RPMI8226 (cell line): ENCODE measurements around the gene SAPCD2.
"Not testable (repeated sequence)": the region's sequence is repeated elsewhere in the genome, so short reads cannot be mapped to it uniquely, and the experiment has no call there.

Experiments
- DNase-seq: peaks from one replicate; pipeline ENCODE4 v3.0.0-alpha.2; 2015

SAPCD2 gene

DNA sequence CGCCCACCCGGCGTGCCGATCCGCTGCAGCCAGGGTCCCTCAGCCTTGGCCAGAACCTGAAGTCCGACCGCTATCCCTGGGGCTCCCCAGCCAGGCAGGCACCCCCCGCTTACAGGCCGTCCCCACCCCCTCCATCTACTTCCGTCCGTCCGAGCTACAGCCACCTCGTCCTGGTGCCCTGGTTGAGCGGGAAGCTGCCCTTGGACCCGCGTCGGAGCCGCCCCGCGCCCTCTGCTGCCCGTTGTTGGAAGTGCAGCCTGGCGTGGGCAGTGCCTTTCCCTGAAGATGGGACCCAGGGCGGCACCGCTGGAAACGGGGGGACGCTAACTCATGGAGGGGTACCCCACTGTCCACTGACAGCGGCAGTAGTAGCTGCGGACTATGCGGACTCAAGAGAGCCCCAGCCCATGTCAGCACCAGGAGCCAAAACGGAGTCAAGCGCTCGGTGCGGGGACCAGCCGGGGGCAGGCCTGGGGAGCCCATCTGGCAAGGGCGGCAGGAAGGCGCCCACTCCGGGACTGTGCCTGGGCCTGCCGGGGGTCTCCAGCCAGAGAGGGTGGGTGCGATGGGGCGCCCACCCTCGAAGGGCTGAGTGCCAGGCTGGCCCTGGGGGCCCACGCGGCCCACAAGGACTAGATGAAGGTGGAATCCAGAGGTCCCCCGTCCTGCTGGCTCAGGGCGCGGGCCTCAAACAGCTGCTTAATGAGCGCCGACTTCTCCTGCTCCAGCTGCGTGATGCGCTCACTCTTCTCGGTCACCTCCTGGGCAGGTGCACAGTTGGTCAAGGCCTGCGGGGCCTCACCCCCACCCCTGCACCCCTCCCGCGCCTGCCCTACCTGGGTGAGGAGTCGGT, 6.1 kb downstream of the SAPCD2 start:
- peak; percentile 66 for DNase-seq

- no peak for DNase-seq
These were observed 6.9 kb downstream of the SAPCD2 start for GRCh38 chr9:137063311-137064026.

DNA sequence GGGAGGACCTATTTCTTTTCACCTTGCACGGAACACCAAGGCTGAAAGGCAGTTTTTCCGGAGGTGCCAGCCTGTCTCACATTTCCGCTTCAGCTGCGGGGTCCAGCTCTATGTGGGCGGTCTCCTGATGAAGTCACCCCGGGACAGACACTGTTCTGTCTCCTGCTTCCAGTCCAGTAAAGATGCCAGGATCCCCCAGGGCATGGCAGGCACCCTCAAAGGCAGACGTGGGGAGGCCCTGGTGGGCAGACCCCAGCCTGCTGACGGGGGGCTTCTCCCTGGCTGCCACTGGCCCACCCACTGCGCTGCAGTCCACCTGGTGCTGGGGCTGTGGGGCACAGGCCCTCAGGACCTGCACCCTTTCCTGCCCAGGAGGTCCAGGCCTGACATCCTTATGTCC, 7.6 kb downstream of the SAPCD2 start:
- DNase-seq = not testable (repeated sequence)

- DNase-seq = no peak
These were observed 8.0 kb downstream of the SAPCD2 start for GRCh38 chr9:137062384-137062783.

- no peak for DNase-seq
These were observed 11.7 kb downstream of the SAPCD2 start for GRCh38 chr9:137058521-137059234.

- no peak for DNase-seq
These were observed 12.8 kb downstream of the SAPCD2 start for GRCh38 chr9:137057545-137057944.

- no peak for DNase-seq
These were observed 13.5 kb downstream of the SAPCD2 start for GRCh38 chr9:137056739-137057415.

- DNase-seq = no peak
These were observed 14.7 kb downstream of the SAPCD2 start for GRCh38 chr9:137055385-137056364.

DNA sequence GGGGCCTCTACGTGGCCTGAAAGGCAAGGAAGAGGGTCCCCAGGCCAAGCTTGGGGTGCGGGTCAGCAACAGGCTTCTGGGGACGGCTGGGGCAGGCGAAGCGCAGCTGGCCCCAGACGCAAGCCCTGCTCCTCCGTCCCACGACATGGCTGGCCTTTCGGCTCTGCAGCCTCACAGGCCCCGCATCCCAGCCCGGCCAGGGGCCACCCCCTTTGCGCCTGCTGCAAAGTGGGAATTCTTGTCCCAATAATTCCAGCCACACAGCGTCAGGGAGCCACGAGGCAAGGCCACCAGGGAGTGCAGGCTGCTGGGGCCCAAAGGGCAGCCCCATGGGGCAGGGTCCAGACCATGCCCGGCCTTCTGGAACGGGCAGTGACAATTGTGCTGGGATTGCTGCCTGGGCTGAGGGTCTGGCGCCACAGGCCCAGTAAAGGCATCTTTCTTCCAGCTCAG, 15.4 kb downstream of the SAPCD2 start:
- DNase-seq = no peak

GRCh38 chr9:137053944-137054931, 16.1 kb downstream of the SAPCD2 start, which contains the start of gene ENTPD2:
TSS of gene ENTPD2 (minus strand) at chr9:137054061. CDS start at chr9:137053997, 64 bp downstream.
- DNase-seq = peak; percentile 91

DNA sequence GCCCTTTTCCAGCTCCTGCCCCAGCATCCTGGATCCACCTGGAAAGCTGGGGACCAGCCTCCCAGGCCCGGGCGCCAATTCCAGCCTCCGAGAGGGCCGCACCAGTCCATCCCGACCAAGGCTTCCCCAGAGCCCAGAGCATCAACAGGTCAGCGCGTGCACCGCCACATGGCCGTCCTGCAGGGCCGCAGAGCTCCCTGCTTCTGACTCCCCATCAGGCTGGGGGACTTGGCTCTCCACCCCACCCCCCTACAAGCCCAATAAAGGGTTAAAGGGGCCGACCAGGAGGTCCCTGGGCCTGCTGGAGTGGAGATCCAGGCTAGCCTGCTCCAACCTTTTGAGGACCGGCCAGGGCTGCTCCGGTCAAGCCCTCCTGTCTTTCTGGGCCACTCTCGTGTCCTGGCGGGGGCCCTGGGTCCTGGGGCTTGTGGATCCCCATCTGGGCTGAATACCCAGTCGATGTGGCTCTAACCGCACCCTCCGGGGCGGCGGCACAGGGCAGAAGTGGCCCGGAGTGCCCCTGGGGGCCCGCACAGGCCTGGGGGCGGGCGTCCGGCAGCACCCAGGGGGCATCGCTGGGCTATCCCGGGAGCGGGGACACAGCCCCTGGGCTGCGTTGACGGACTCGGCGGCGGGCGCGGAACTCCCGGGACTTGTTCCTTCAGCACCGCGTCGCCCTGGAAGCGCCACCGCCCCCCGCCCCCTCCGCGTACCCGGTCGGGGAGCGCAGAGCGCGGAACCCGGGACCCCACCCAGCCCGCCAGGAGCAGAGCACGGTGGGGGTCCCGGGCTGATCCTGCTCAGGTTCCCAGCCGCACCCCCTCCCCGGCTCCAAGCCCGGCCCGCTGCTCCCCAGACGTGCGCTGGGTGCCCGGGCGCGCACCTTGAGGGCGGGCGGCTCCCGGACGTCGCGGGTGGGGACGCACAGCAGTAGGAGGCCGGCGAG, 17.1 kb downstream of the SAPCD2 start:
- no peak for DNase-seq

DNA sequence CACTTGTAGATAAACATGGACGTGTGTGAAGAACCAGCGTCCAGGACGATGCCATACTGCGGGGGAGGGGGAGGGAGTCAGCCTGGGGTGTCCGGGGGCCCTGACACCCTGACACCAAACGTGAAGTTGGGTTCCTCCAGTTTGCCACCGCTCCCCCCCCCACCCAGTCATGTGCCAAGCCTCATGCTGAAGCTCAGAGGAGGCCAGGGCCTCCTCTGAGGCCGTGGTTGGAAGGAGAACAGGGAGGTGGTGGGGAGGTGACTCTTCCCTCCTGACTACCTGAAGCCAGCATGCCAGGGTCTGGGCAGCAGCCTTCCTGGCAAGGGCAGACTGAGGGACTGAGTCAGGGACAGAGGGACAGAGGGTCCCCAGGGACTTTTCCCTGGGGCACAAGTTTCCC, 18.1 kb downstream of the SAPCD2 start:
- no peak for DNase-seq

DNA sequence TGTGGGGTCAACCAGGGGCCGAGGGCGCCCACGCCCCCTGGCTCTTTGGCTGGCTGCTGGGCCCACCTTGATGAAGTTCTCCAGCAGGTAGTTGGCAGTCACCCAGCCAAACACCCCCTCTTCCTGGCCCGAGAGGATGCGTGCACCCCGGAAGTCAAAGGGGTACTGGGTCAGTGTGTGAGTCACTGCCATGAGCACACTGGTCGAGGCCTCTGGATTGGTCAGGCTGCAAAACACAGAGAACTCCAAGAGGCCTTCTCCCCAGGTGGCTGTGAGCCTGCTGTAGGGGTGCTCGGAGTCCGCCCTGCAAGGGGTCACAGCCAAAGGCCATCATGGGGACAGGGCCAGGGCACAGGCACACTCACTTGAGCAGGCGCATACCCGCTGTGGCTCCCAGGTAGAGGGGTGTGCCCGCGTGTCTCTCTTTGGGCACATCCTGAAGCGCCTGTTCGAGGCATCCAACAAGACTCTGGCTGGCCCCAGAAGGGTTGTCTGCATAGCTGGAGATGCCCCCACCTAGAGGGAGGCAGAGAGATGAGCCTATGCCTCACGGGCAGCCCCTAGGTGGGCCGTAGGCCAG, 19.1 kb downstream of the SAPCD2 start:
- no peak for DNase-seq

DNA sequence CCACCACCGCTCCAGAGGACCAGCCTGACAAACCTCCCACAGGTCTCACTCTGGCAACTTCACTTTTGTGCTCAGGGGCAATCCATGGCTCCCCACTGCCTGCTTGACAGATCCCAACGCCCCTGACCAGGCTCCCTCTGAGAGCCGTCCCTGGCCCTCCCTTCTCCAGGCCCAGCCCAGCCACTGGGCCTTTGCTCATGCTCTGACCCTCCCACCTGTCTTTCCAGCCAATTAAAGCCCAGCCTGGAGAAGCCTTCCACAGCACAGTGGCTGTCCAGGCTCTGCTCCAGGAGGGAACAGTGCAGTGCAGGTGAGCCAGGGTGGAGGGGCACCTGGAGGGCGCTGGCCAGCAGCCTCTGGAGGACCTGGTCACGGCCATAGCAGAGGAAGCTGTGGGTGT, 19.8 kb downstream of the SAPCD2 start:
- no peak for DNase-seq

DNA sequence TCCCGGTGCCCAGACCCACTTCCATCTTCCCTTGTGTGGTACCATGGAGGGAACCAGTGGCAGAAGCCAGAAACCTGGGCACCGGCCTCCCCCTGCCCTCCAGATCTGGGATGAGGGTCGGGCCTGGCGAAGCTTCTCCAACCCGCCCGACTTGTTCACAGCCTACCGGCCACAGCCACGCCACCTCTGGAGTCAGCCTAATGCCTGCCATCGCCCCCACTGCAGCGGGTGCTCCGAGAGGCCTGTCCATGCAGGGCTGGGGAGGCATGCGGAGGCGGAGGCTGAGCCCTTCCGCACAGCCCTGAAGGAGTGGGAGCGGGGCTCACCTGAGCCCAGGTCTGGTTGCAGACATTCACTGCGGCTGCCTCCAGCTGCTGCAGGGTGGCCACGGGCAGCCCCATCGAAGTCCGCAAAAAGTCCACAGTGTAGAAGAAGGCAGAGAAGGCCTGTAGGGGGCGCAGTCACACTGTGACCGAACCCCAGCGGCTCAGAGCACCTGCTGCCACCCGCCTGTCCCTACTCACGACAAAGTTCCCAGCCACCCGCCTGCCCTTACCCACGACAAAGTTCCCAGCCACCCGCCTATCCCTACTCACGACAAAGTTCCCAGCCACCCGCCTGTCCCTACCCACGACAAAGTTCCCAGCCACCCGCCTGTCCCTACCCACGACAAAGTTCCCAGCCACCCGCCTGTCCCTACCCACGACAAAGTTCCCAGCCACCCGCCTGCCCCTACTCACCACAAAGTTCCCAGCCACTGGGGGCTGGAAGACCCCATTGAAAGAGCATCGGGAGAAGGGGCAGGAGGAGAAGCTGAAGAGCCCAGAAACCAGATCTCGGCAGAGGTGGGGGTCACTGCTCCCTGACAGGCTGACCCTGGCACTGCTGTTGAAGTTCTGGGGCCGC, 20.6 kb downstream of the SAPCD2 start:
- DNase-seq = peak; percentile 86

DNA sequence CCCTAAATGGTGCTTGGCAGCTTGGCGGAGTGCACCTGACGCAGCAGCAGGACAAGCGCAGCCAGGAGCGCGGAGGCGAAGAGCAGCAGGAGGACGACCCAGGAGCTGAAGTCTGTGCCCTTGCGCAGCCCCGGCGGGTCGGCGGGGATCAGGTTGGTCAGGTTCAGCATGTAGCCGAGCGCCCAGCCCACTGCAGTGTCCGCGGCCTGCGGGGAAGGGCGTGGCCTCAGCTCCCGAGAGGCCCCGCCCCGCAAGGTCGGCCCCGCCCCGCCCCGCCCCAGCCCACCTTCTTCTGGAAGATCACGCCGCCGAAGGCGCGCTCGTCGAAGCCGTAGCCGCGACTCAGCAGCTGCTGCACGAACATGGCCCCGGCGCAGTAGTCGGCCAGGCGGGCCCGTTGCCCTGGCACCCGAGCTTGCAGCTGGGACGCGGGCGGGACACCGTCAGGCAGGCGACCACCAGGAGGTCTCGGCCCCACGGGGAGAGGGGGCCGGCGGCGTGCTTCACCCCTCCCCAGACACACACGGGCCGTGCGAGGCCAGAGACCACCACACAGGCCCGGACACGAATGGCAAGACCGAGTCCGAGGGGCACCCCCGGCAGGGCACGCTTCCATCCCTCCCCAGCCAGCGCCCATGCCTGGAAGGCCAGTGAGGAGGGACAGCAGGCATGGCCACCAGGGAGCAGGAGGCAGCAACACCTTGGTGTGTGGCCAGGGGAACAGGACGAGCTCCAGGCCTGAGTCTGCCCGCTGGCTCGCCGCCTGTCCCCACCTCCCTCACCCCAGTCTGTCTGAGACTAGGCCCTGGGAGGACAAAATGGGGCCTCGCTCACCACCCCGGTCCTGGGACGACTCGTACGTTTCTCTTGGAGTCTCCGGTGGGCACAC, 21.5 kb downstream of the SAPCD2 start:
- no peak for DNase-seq
